HL-60 (cell line): ENCODE results near the gene BCO1.

Experiments
- CTCF ChIP-seq: IDR thresholded peaks from one replicate; pipeline ENCODE4 v1.5.1; 2011; ENCODE audit warnings: low read length, control low read depth, inconsistent platforms; ENCODE audit not compliant: insufficient read depth
- POLR2AphosphoS5 ChIP-seq: IDR thresholded peaks from 2 replicates; pipeline ENCODE4 v1.6.1; 2012; ENCODE audit warnings: low read depth
- SPI1 ChIP-seq: IDR thresholded peaks from 2 replicates; pipeline ENCODE4 v1.6.1; 2012; ENCODE audit warnings: low read depth, mild to moderate bottlenecking, borderline replicate concordance

DNA sequence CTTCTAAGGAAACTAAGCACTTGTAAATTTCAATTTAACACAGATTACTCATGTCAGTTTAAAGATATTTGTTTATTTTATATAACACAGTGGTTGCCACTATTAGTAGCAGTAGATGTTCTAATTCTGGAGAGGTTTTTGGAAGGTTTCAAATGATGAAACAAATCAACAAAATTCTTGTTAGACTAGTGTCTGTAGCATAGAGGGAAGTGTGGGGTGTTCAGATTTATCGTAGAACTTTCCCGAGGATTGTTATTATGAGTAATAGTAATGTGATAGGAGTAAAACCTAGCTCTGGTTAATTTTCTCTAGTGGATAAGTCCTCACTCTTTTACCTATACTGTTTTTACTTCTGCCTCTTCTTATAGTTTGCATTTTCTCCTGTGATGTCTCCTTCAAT, 82.5 kb downstream of the BCO1 start:
- no peak for TF ChIP-seq CTCF
- TF ChIP-seq POLR2AphosphoS5: no peak
- no peak for TF ChIP-seq SPI1
